Activated CD8-positive, alpha-beta memory T cell treated with anti-CD3 and anti-CD28 coated beads for 36 hours (primary cell): ENCODE data around the gene SV2A. TPM values are rescaled to one million over a fixed set of nuclear protein-coding genes. Genes with fewer than 3 reads are reported as not detected.
"Not testable (repeated sequence)": the region's sequence is repeated elsewhere in the genome, so short reads cannot be mapped to it uniquely, and the experiment has no call there.

Experiments
- CTCF ChIA-PET: fragments of 350-600 bp; sonication (Branson Sonifier 250); formaldehyde crosslinking; loops from one replicate; lab custom pipeline; 2021; ENCODE audit warnings: antibody characterized with exemption; lab: Charles Lee
- POLR2A ChIA-PET: fragments of 350-600 bp; sonication (Branson Sonifier 250); formaldehyde crosslinking; loops from one replicate; lab custom pipeline; 2021; ENCODE audit warnings: antibody characterized with exemption; lab: Charles Lee
- total RNA-seq, 2 experiments: library from RNA; stranded (reverse); gene quantifications; one replicate each; pipeline ENCODE4 v1.2.3, GENCODE V29; 2021

SV2A gene, protein sequence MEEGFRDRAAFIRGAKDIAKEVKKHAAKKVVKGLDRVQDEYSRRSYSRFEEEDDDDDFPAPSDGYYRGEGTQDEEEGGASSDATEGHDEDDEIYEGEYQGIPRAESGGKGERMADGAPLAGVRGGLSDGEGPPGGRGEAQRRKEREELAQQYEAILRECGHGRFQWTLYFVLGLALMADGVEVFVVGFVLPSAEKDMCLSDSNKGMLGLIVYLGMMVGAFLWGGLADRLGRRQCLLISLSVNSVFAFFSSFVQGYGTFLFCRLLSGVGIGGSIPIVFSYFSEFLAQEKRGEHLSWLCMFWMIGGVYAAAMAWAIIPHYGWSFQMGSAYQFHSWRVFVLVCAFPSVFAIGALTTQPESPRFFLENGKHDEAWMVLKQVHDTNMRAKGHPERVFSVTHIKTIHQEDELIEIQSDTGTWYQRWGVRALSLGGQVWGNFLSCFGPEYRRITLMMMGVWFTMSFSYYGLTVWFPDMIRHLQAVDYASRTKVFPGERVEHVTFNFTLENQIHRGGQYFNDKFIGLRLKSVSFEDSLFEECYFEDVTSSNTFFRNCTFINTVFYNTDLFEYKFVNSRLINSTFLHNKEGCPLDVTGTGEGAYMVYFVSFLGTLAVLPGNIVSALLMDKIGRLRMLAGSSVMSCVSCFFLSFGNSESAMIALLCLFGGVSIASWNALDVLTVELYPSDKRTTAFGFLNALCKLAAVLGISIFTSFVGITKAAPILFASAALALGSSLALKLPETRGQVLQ
- 1 to 10 TPM; 8.5 to 8.8 TPM for total RNA-seq

DNA sequence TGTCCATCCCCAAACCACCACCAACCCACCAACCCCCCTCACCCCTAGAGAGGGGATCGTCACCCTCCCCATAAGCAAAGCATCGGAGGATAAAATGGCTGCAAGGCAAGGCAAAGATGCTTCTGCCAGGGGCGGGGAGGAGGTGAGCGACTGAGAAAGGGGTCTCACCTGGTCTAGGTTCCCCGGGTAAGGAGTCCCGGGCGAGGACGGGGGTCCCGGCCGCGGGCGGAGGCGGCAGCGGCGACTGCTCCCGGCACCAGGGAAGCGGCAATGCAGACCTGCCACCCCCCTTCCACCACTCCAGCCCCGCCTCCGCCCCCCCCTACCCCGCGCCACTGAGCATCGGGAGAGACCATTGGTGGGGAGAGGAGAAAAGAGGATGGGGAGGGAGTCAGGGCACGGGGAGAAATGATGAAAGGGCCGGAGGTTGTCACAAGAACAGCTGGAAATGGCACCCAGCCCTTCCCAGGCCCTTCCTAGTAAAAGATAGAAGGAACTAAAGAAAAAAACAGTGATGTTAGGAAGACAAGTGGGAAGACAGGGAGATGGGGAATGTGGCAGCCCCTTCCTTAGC is at the start of gene SV2A:
SV2A (minus strand) TSS at position 274 of the 574 bp plus-strand sequence. CDS start 4,004 bp downstream, outside the sequence.
- CTCF ChIA-PET, result no interaction called here
- POLR2A ChIA-PET, result no interaction called here

DNA sequence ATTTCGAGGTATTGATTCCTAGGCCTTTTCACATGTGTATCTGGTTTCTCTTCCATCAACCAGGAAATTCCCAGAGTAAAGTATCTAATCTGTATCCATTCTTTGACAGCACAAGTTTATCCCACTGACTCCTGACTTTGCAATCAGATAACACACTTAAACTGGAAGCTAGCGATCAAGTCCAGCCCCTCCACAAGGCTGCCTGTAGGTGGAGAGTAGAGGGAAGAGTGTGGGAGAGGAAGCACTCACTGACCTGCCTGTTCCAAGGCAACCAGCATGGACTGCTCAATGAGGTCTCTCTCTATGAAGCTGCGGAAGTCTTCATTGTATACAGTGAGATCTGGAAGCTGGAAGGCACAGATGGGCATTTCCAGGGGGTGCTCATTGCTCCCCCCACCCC is 49.4 kb upstream of the SV2A start:
- POLR2A ChIA-PET, result no interaction called here

DNA sequence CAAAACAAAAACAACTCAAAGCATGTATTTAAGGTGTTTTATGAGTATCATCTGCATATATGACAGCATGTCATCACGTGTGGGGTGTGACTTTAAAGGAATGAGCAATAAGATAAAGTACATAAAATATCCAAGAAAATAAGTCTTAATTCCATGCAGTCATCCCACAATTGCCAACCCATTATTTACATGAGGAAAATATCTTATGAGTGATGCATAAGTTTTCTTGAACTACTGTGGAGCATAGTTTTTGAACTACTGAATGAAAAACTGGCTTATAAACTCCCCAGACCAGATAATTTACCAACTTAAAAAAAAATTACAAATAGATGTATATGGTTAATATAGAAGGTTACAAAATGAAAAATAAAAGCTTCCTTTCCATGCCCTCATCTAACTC is 48.8 kb upstream of the SV2A start:
- CTCF ChIA-PET, result interaction anchor here (0.6 kb wide), 2 partner anchors 126 to 230 kb away, joined by 3 read pairs; no protein-coding TSS in a partner anchor
- POLR2A ChIA-PET, result no interaction called here

More for the DNA sequence above, 49.4 kb upstream of the SV2A start:
- CTCF ChIA-PET, result interaction anchor here (0.6 kb wide), 2 partner anchors 43 to 125 kb away, joined by 3 to 6 read pairs; no protein-coding TSS in a partner anchor

DNA sequence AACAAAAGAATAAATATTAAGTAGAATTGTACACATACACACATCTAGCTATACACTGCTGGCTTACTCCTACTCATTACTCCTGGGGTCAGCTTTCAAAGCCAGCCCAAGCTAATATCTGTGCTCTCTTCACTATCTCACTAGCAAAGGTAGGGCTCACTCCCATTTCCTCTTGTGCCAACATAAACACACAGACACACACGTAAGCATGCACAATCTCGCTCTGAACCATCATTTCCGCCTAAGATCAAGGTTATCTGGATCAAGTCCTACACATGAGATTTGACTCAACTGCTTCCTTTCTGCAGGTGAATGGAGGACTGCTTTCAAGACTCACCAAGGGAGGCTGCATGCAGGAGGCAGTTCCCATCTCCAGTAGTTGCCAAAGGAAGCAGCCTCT is 47.8 kb upstream of the SV2A start:
- ChIA-PET CTCF (interaction anchor here (0.9 kb wide), 1 partner anchor 85 kb away, joined by 3 read pairs; no protein-coding TSS in a partner anchor), POLR2A (no interaction called here)

DNA sequence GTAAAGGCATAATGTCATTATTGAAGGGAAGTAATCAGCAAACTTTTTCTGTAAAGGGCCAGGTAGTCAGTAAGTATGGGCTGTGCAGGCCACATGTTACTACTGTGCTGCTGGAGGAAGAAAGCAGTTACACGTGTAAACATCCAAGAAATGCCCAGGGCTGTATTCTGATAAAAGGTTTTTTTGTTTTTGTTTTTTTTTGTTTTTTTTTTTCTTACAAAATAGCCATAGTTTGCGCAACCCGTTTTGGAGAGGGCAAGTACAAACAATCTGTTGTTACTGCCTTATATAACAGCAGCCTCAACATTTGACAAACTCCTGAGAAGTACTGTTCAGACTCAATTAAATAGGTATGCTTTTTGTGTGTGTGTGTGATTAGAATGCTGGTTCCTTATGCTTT is 45.7 kb upstream of the SV2A start:
- ChIA-PET CTCF (no interaction called here), POLR2A (no interaction called here)

DNA sequence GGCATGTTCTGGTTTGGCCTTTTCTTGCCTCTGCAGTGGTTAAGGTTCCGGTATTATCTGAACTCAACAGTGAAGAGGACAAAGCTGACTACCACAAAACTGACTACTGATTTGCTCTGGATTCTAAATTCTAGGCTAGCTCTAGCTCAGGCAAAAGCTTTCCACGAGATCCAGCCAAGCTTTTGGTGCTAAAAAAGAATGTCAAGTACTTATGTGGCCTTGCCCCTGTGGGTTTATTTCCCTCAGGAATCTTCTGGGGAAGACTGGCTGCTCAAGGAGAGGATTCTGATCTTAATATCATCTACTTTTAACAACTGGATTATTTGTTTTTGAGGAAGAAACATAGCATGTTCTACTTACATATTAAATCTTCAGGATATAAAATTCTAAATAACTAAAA is 45.1 kb upstream of the SV2A start:
- ChIA-PET CTCF (interaction anchor here (0.6 to 2.8 kb wide), 7 partner anchors 11 to 224 kb away, joined by 3 to 11 read pairs (median 3); partner anchors contain the start of genes OTUD7B and VPS45), POLR2A (no interaction called here)

DNA sequence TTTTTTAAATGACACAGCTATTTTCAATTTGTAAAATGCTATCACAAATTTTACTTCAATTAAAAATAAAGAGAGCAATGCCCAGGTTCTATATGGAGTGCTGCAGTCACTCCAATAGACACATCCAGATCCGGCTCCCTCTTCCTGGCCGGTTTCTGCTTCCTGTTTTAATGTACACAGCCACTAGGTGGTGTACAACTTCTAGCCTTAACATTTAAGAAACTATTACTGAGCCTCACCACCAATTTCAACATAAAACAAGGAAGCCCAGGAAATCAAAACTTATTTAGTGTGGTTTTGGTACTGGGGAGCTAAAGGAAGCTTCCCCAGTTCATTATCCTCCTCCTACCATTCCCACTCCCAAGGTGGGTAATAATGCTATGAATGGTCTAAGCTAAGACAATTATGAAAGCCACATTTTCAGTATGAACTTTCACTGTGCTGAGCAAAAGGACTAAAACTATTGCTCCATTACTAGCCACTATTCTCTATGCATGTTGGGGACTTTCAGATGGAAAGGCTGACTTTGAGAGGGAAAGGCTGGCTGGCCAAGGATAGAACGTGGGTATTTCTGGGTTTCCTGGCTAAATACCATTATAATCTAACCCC is 44.5 kb upstream of the SV2A start:
- ChIA-PET POLR2A (no interaction called here), CTCF (interaction anchor here (0.6 to 2.8 kb wide), 9 partner anchors 12 to 294 kb away, joined by 3 to 11 read pairs (median 3); partner anchors contain the start of genes OTUD7B and VPS45)

DNA sequence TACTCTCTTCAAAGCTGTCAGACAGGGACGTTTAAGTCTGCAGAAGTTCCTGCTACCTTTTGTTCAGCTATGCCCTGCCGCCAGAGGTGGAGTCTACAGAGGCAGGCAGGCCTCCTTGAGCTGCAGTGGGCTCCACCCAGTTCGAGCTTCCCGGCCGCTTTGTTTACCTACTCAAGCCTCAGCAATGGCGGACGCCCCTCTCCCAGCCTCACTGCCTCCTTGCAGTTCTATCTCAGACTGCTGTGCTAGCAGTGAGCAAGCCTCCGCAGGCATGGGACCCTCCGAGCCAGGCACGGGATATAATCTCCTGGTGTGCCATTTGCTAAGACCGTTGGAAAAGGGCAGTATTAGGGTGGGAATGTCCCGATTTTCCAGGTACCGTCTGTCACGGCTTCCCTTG is 39.9 kb upstream of the SV2A start:
- POLR2A ChIA-PET, CTCF ChIA-PET: not testable (repeated sequence)

DNA sequence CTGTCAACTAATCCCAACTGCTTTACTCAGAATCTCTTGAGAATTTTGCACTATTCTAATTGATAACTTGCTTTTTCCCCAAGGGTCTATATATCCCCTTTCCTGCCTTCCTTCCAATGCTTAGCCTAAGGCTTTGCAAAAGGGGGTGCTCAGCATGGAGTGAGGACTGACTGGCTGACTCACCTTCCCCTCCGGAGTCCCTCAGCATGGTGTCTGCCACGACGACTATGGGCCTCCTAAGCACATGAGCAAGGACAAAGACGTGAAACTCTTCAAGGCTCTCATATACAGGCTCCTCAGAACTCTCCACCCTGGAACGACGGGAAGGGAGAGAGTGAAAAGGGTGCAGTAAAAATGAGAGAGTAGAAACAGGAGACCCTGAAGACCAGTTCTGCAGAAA is 32.3 kb upstream of the SV2A start:
- POLR2A ChIA-PET, result interaction anchor here (0.6 to 0.9 kb wide), 2 partner anchors 77 to 966 kb away, joined by 7 read pairs; no protein-coding TSS in a partner anchor
- CTCF ChIA-PET, result interaction anchor here (0.6 kb wide), 1 partner anchor 165 kb away, joined by 3 read pairs; no protein-coding TSS in a partner anchor

DNA sequence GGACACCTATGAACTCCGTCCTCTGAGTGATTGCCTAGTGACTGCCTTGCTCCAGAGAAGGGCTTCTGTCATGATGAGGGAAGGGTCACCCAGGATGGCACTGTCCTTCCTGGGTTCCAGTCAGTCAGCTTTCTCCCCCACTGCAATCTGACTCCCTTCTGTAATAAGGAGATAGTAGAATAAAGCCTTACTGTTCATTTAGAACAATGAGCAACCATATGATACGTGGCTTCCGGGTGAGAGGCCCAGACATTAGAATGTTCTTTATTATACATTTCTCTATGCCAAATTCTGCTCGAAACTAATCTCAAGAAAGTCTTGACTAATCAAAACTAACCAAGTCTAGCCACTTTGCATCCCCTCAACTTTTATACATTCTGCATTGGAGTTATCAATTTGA is 27.6 kb upstream of the SV2A start:
- CTCF ChIA-PET, result no interaction called here

DNA sequence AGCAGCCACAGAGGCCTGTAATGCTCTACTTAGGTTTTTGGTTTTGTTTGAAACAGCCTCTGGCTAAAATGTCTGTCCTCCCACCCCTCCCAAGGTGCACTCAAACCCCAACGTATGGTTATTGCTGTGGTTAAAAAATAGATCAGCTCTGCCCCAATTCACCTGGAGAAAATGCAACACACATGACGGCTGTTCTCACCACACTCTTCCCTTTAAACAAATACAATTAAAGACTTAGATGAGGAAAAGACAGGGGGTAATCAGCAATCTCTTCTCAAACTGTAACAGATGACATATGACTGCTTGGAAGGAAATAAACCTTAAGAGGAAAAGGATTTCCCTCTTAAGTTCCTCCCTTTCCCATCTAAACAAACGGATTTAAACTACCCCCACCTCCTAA is 25.2 kb upstream of the SV2A start:
- CTCF ChIA-PET, result interaction anchor here (1.5 kb wide), 1 partner anchor 18 kb away, joined by 4 read pairs; no protein-coding TSS in a partner anchor

More for the DNA sequence above, 27.6 kb upstream of the SV2A start:
- POLR2A ChIA-PET, result interaction anchor here (0.6 kb wide), 1 partner anchor 45 kb away, joined by 4 read pairs; no protein-coding TSS in a partner anchor

DNA sequence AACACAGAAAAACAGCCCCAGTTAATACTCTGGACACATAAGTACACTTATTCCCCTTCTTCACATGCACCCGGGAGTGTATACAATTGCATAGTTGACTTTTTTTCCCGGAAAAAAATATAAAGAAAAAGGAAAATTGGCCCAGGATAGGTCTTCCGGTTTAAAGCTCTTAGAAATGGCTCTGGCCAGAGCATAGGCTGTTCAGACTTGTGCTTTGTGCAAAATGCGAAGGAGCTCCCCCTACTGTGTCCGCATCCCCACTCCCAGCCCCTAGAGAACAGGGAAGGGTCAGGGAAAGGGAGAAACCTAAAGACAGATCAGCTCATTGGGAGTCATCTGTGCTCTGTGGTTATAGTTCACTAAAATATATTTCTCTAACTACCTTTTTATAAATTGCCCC is 24.6 kb upstream of the SV2A start:
- POLR2A ChIA-PET, result no interaction called here
- CTCF ChIA-PET, result no interaction called here

More for the DNA sequence above, 25.2 kb upstream of the SV2A start:
- POLR2A ChIA-PET, result no interaction called here

DNA sequence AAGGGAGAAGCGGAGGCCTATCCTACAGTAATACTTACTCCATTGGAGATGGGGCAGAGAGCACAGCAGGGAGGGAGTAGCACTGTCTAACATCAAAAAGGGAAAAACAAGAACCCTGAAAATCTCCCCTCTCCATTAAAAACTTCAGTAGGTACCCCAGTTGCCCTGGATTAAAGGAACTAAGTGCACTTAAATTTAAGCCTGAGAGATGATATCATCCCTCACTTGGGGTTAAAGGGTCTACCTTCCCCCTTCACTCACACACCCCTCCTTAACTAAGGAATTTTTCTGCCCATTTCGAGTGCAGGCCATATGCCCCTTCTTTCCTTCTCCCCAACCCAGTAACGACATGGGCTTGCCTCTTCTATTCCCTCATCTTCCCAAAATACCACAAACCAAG is 22.8 kb upstream of the SV2A start:
- ChIA-PET CTCF (no interaction called here), POLR2A (no interaction called here)

DNA sequence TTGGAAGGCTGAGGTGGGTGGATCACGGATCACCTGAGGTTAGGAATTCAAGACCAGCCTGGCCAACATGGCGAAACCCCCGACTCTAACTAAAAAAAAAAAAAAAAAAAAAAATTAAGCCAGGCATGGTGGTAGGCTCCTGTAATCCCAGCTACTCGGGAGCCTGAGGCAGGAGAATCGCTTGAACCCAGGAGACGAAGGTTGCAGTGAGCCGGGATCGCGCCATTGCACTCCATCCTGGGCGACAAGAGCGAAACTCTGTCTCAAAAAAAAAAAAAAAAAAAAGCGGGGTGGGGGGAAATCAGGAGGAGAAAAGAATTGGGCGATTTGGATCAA is 21.0 kb upstream of the SV2A start:
- ChIA-PET POLR2A (interaction anchor here (0.8 to 1.0 kb wide), 4 partner anchors 9 to 248 kb away, joined by 3 to 4 read pairs (median 3); no protein-coding TSS in a partner anchor), CTCF (interaction anchor here (1.5 kb wide), 1 partner anchor 39 kb away, joined by 3 read pairs; no protein-coding TSS in a partner anchor)

DNA sequence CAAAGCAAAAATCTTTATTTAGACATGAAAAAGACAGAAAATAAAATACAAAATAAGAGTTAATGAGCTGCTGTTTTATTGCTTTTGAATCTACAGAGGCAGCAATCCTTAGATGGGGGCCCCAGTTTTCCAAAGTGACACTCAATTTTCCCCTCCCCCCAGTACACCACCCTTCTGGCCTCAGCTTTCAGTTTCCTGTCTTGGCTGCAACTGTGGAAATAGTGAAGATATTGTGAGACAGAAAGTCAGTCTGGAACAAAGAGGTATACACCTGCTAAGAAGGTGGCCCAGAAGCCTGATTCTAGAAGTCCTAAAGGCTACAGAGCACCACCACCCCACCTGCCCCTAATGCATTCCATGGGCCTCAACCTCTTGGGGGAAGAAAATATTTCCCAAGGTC is 20.1 kb upstream of the SV2A start:
- POLR2A ChIA-PET, result interaction anchor here (1.0 to 1.2 kb wide), 2 partner anchors 50 to 249 kb away, joined by 3 to 6 read pairs; a partner anchor contains a TSS
- CTCF ChIA-PET, result interaction anchor here (1.5 kb wide), 1 partner anchor 38 kb away, joined by 3 read pairs; no protein-coding TSS in a partner anchor

DNA sequence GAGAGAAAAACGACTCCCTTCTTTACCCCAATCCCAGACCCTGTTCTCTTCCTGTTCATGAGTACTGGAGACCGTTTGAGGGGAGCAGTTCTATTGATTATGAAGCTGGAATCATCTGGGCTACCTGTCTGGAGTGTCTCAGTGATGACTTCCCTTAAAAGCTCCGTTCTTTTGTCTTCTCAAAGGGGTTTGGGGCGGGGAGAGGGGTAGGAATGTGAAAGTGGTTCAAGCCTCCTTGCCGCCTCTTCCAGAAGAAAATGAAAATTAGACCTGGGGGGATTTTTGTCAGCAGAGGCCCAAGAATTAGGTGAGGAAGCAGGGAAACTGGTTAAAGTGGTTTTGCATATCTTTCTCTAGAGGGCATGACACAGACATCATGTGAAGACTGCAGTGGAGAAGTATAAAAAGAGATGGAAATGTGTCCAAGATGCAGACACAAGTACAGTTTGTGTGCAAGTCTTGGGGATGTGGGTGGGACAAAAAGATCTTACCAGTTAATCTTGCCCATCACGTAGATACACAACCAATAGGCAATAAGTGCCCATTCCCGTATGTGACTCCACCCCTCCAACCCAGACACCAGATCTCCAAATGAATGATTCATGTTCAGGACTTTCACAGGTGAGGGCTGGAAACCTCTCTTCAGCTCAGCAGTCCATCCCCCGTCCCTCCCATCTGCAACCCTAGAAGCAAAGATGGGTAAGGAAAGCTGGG is 19.5 kb upstream of the SV2A start:
- POLR2A ChIA-PET, result interaction anchor here (1.2 kb wide), 1 partner anchor 50 kb away, joined by 6 read pairs; a partner anchor contains a TSS
- CTCF ChIA-PET, result no interaction called here

DNA sequence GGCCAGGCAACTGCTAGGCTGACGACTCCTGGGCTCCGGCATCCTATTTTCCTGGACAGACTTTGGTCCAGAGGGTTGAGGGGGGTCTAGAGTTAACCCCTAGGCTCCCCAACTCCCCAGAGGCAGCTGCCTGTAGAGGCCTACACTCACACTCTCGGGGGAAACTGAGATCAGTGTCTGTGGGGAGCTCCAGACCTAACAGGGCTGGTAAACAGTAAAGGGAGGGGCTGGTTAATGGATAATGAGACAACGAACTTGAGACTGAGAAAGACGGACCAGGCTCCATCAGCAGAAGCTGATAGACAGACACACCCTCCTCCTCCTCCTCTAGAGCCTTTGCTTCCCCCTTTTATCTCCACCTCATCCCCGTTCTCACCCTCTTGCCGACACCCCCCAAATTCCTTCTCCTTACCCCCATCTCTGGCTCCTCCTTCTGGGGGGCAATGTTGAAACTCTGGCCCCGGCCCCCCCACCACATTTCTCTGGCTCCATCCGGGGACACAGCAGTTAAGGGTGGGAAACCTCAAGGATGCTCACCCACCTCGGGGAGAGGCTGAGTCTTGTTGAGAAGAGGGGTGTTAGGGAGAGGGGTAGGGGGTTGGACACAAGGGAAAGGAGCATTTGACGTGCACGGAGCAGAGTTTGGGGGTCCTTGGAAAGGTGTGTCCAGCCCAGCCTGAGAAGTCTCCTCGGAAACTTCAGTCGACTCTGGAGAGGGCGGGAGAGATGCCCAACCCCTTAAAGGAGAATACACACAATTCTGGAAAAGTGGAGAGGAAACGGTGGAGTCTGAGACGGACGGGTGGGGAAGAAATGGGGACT is 18.7 kb upstream of the SV2A start, which contains the start of gene MTMR11:
MTMR11 (minus strand) TSS at position 710 of the 822 bp plus-strand sequence; CDS start at position 478, 232 bp downstream.
- CTCF ChIA-PET, result no interaction called here
- POLR2A ChIA-PET, result no interaction called here
